K562 (cell line): ENCODE results near the gene KCNJ14. TPM values are rescaled to one million over a fixed set of nuclear protein-coding genes. Genes with fewer than 3 reads are reported as not detected.

Experiments used
- ATAC-seq: fragments of 200-7000 bp; cut with Tn5 transposase; 3 replicates; pipeline ENCODE4 v1.9.1; 2020; ENCODE audit warnings: moderate library complexity
- BruUV-seq: library from RNA; stranded (reverse); fragments of 400-500 nt; replicated peaks from 2 replicates; lab custom pipeline; 2021; lab: Mats Ljungman, UMichigan
- CTCF ChIA-PET: fragments of 300-600 bp; formaldehyde crosslinking; extraction: SDS; loops from one replicate; lab custom pipeline; 2021; ENCODE audit warnings: low intra/inter-chr PET ratio; lab: Yijun Ruan, JAX
- POLR2A ChIA-PET: fragments of 300-600, 350-650 bp; sonication (Branson Sonifier 250); formaldehyde crosslinking; extraction: SDS; loops from one replicate; lab custom pipeline; 2021; ENCODE audit warnings: antibody characterized with exemption, inconsistent platforms; lab: Yijun Ruan, JAX
- DNase-seq, 4 experiments: peaks; one replicate each; pipeline versions ENCODE4 v3.0.0 to v3.0.0-alpha.2; 2011 to 2018; ENCODE audit warnings: low spot score in 3 of 4, mixed read lengths in 3 of 4; ENCODE audit errors: extremely low read depth in 1 of 4
- FAIRE-seq: peaks from 2 replicates; lab custom pipeline; 2011; peaks lifted over from hg19 to GRCh38; lab: Jason Lieb, UNC
- H2AFZ ChIP-seq: 2 replicates; pipeline ENCODE4 v1.6.0; 2011; ENCODE audit warnings: low read depth, low read length, control low read depth, inconsistent platforms
- H3K27ac ChIP-seq: fragments of 200-600 bp; 3 replicates; pipeline ENCODE4 v1.8.0; 2011; ENCODE audit warnings: low read depth, mild to moderate bottlenecking, control low read depth, inconsistent platforms, low read length, moderate library complexity, mixed read lengths; ENCODE audit errors: extremely low read depth
- H3K27me3 ChIP-seq, 2 experiments: fragments of 300-600 bp in 1 of 2; 2 replicates in 1 of 2; 3 replicates in 1 of 2; pipeline versions ENCODE4 v1.6.0 to v1.8.0; 2011; ENCODE audit warnings: inconsistent platforms in 2 of 2, low read length in 2 of 2, mild to moderate bottlenecking in 1 of 2, mixed read lengths in 1 of 2, moderate library complexity in 1 of 2; ENCODE audit not compliant: control insufficient read depth in 2 of 2, insufficient read depth in 2 of 2
- H3K36me3 ChIP-seq: fragments of 300-600 bp; 3 replicates; pipeline ENCODE4 v1.8.0; 2011; ENCODE audit warnings: mild to moderate bottlenecking, low read length, inconsistent platforms; ENCODE audit not compliant: control insufficient read depth, insufficient read depth
- H3K4me1 ChIP-seq, 2 experiments: fragments of 200-600 bp in 1 of 2; replicated peaks in 1 of 2; 2 replicates in 1 of 2; 3 replicates in 1 of 2; pipeline versions ENCODE4 v1.5.1 to v1.8.0; 2011; ENCODE audit warnings: inconsistent platforms in 2 of 2, low read length in 2 of 2, mild to moderate bottlenecking in 1 of 2, mixed read lengths in 1 of 2, moderate library complexity in 1 of 2; ENCODE audit not compliant: control insufficient read depth in 2 of 2, insufficient read depth in 2 of 2
- H3K4me2 ChIP-seq: 2 replicates; pipeline ENCODE4 v1.6.1; 2011; ENCODE audit warnings: low read length, control low read depth, inconsistent platforms, mixed read lengths; ENCODE audit not compliant: insufficient read depth
- H3K4me3 ChIP-seq: fragments of 200-600 bp; sonication (generic), shearing (Covaris generic); 2 replicates; pipeline ENCODE4 v1.5.1; 2016; ENCODE audit warnings: control low read depth, inconsistent platforms
- H3K79me2 ChIP-seq: fragments of 200-600 bp; 3 replicates; pipeline ENCODE4 v1.8.0; 2011; ENCODE audit warnings: low read length, inconsistent platforms; ENCODE audit not compliant: control insufficient read depth, insufficient read depth
- H3K9ac ChIP-seq, 2 experiments: 2 replicates each; pipeline versions ENCODE4 v1.6.0 to v1.6.1; 2011; ENCODE audit warnings: low read depth in 2 of 2, low read length in 2 of 2, control low read depth in 1 of 2, inconsistent platforms in 1 of 2, mild to moderate bottlenecking in 1 of 2, mixed read lengths in 1 of 2; ENCODE audit not compliant: insufficient read depth in 1 of 2
- H3K9me1 ChIP-seq: one replicate; pipeline ENCODE4 v1.6.0; 2011; ENCODE audit warnings: inconsistent platforms, mild to moderate bottlenecking, low read length, moderate library complexity; ENCODE audit not compliant: control insufficient read depth, insufficient read depth
- H3K9me3 ChIP-seq: replicated peaks from 2 replicates; pipeline ENCODE4 v1.5.1; 2011; ENCODE audit warnings: low read depth, low read length, inconsistent platforms; ENCODE audit not compliant: control insufficient read depth, insufficient read depth
- H4K20me1 ChIP-seq: replicated peaks from 2 replicates; pipeline ENCODE4 v1.6.1; 2011; ENCODE audit warnings: low read length, inconsistent platforms, mixed read lengths; ENCODE audit not compliant: control insufficient read depth, insufficient read depth
- EP400 ChIP-seq: fragments of 450-650 bp; IDR thresholded peaks from 2 replicates; pipeline ENCODE4 v1.6.1; 2017; ENCODE audit warnings: antibody characterized with exemption, mild to moderate bottlenecking, moderate library complexity
- FOXO4 ChIP-seq: fragments of 450-650 bp; formaldehyde crosslinking; IDR thresholded peaks from 2 replicates; pipeline ENCODE4 v1.4.0; 2020; ENCODE audit warnings: mild to moderate bottlenecking, moderate library complexity
- HNRNPL ChIP-seq: fragments of 200-400 bp; formaldehyde crosslinking; IDR thresholded peaks from 2 replicates; pipeline ENCODE4 v1.6.1; 2017; ENCODE audit warnings: low read depth, mild to moderate bottlenecking, low read length
- NFIC ChIP-seq: fragments of 450-650 bp; IDR thresholded peaks from 2 replicates; pipeline ENCODE4 v1.6.1; 2017; ENCODE audit warnings: mild to moderate bottlenecking, inconsistent platforms
- NR3C1 ChIP-seq: sonication (generic); formaldehyde crosslinking; IDR thresholded peaks from 2 replicates; pipeline ENCODE4 v1.8.1; 2022; ENCODE audit warnings: missing genetic modification reagents
- RBFOX2 ChIP-seq: fragments of 200-400 bp; formaldehyde crosslinking; IDR thresholded peaks from 2 replicates; pipeline ENCODE4 v1.6.1; 2017; ENCODE audit warnings: low read depth, mild to moderate bottlenecking, low read length, moderate library complexity
- RFX5 ChIP-seq: IDR thresholded peaks from 2 replicates; pipeline ENCODE4 v1.6.1; 2011; ENCODE audit warnings: low read depth, mild to moderate bottlenecking, improper control_type of control experiment, low read length
- ZNF165 ChIP-seq: fragments of 250-450 bp; sonication (Bioruptor Pico); IDR thresholded peaks from 2 replicates; pipeline ENCODE4 v1.4.0; 2020; ENCODE audit warnings: borderline replicate concordance
- ZNF253 ChIP-seq: fragments of 250-450 bp; sonication (Bioruptor Pico); conservative IDR thresholded peaks from 2 replicates; pipeline ENCODE4 v1.6.1; 2021; ENCODE audit warnings: mild to moderate bottlenecking
- ZNF79 ChIP-seq: fragments of 250-450 bp; sonication (Bioruptor Pico); IDR thresholded peaks from 2 replicates; pipeline ENCODE4 v1.4.0; 2020; ENCODE audit warnings: low read depth, mild to moderate bottlenecking, moderate library complexity
- WGBS: fragments of 100-300 bp; shearing (Covaris generic); methylation state at CpG from one replicate; pipeline ENCODE4 v1.1.6; 2016; ENCODE audit warnings: low coverage, mixed read lengths; ENCODE audit not compliant: insufficient coverage; ENCODE audit errors: missing lambda C conversion rate; 5-methylcytosine and 5-hydroxymethylcytosine counted together
- in situ Hi-C: fragments of 300-500 bp; cut with MboI; formaldehyde crosslinking; loops from 4 replicates; pipeline ENCODE4 v1.15.0; 2018; ENCODE audit warnings: inconsistent platforms, mixed read lengths
- intact Hi-C: fragments of 100-400 bp; cut with micrococcal nuclease; formaldehyde crosslinking; loops from 2 replicates; pipeline ENCODE4 v1.14.2; 2022
- polyA plus RNA-seq, 8 experiments: library from polyadenylated mRNA; depleted of rRNA in 4 of 8; stranded (reverse) in 5 of 8; unstranded in 3 of 8; fragments of >200 nt; fragmentation: Nextera tagmentation in 2 of 8; fragmentation: Illumina TruSeq in 1 of 8; extraction: Ambion mirVana in 2 of 8; extraction: Trizol in 1 of 8; gene quantifications; 2 replicates each; pipeline versions ENCODE4 v1.2.1 to v1.2.3, GENCODE V29; 2011 to 2014; ENCODE audit warnings: inconsistent platforms in 1 of 8, missing spikeins in 1 of 8
- total RNA-seq, 7 experiments: library from RNA; depleted of rRNA in 6 of 7; stranded (reverse); fragments of >200 nt in 6 of 7; fragmentation: Illumina TruSeq in 2 of 7; extraction: Trizol in 2 of 7; gene quantifications; 2 replicates each; pipeline versions ENCODE4 v1.2.1 to v1.2.3, GENCODE V29; 2011 to 2021; ENCODE audit warnings: low replicate concordance in 1 of 7

The KCNJ14 gene
- total and polyA plus RNA-seq, 9 of the 15 experiments (the other 6 are each of a cell fraction or from before 2014, with no cell fraction given) = 0.15 to 1.6 (median 0.49) TPM

GRCh38 chr19:48465215-48465614, 9.8 kb downstream of the KCNJ14 start:
- POLR2A ChIA-PET = interaction anchor here (0.6 kb wide), 1 partner anchor 545 kb away, joined by 3 read pairs; no protein-coding TSS in a partner anchor
- ATAC-seq = no peak
- Histone ChIP-seq H3K9me3 (no peaks in the 10 kb centered on the region), H3K9ac (no peak overlapping the region), H2AFZ (no peak overlapping the region)
- TF ChIP-seq RFX5 = no peak
- TF ChIP-seq ZNF253 (CRISPR knock-in tag) = no peak
- TF ChIP-seq ZNF165 = no peak
- no peak for TF ChIP-seq EP400
- no peak for TF ChIP-seq ZNF79
- TF ChIP-seq NFIC = no peak
- no peak for TF ChIP-seq HNRNPL
- no peak for TF ChIP-seq NR3C1 (CRISPR knock-in tag)
- TF ChIP-seq FOXO4 (CRISPR knock-in tag) = no peak
- no peak for TF ChIP-seq RBFOX2
- TF ChIP-seq, all 486 proteins: peak for 0
- no peak overlapping the region for H3K4me3 ChIP-seq
- H3K27me3 ChIP-seq = no peaks in the 10 kb centered on the region
- CTCF ChIA-PET = no interaction called here
- H3K27ac ChIP-seq = no peak overlapping the region
- intact Hi-C loops = no loop called here
- H3K9me1 ChIP-seq = no peaks in the 10 kb centered on the region
- WGBS = 11% methylated on average over 1 of the region's 1 CpG
- H3K79me2 ChIP-seq = peaks cover 8% of the 10 kb centered on the region
- H3K4me1 ChIP-seq = peaks cover 6 to 38% of the 10 kb centered on the region in 2 experiments; a peak in 4 of 5 replicates
- DNase-seq (no peak), FAIRE-seq (no peak)
- H3K4me2 ChIP-seq = no peak overlapping the region
- in situ Hi-C loops = no loop called here
- H4K20me1 ChIP-seq = peaks cover 5% of the 10 kb centered on the region; the same call in 1 of the 2 replicates
- no TSS peak for BruUV-seq
- H3K36me3 ChIP-seq = peaks cover 16% of the 10 kb centered on the region; the same call in 1 of the 3 replicates
